GM18508 (cell line): ENCODE measurements around the gene BDH1.
"Not testable (repeated sequence)": the region's sequence is repeated elsewhere in the genome, so short reads cannot be mapped to it uniquely, and the experiment has no call there.

ENCODE experiments used
- ATAC-seq: cut with Tn5 transposase; IDR thresholded peaks from one replicate; pipeline ENCODE4 v1.9.1; 2021; ENCODE audit warnings: moderate number of reproducible peaks; ENCODE audit not compliant: insufficient read depth, unreplicated experiment

The BDH1 gene

DNA sequence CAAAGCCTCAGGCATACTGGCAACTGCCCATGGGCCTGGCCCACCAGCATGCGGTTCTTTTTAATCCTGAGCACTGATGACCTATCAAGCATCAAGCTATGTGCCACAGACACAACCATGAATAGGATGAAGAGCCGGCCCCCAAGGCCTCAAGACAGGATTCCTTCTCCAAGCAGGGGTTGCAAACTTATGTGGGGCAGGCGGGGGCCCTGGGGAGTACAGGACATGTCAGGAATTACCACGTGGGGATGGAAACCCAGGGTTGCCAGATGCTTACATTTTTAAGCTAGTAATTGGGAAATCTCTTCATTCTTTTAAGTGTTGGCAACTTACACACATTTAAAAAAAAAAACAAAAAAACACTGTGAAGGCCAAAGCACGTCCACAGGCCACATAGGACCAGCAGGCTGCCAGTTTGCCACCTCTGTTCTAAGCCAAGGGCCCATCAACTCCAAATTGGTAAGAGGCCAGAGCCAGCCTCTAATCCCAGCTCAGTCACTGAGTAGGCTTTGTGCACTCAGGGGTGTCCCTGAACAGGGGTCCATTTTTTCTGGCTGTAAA is 32.8 kb downstream of the BDH1 start:
- ATAC-seq: no peak

DNA sequence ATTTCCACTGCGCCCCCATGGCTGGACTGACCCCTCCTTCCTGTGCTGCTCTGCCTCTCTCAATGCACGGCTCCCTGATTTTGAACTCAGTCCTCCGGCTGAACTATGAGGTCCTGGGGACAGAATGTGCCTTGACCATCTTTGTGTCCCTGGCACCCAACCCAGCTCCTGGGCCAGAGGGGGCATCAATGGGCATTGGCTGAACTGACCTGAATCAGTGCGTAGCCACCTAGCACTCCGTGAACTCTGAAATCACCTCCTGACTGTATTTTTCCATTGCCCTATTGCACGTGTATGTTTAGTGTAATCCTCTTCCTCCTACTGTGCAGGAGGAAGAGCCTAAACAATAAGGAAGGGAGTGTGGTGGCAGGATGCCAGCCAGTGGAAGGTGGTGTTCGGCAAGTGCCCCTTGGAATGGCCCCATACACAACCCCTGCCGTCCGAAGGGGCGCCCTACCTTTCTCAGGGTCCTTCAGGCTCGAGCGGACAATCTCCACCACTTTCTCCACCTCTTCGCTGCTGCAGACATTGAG is 33.5 kb downstream of the BDH1 start:
- ATAC-seq: no peak

DNA sequence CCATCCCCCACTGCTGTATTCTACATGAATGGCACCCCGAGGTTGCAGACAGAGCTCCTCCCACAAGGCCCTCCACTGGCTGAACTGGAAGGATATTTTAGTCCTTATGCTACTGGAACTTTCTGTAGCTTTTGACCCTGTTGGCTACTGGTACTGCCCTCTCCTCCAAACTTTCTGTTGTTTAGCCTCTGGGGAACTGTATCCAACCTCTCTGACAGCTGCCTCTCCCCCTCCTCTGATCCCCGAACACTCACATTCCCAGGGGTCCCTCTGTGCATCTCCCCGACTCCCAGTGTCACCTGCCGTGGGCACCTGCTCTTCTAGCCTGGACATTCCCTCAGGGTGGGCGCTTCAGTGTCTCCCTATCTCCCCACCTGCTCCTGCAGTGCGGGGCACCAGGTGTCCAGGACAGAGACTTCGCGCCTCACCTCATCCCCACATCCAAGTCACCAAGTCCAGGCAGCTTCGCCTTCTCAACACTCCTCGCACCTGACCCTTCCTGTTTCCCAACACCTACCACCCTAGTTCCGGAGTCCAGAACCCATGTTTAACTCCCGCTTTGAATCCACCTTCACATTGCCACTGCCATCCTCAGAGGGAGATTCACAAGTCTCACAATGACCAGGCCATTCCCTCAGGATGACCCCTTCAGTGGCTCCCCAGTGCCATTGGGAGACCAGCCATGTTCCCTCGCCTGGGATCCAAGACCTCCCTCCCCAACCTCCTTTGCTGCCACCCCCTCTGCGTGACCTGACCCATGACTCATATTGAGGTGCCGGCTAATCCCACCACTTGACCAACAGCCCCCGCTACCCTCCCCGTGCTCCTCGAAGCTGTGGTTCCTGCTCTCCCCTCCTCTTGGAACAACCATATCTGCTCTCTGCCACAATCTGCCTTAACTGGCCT is 34.2 kb downstream of the BDH1 start:
- no peak for ATAC-seq

DNA sequence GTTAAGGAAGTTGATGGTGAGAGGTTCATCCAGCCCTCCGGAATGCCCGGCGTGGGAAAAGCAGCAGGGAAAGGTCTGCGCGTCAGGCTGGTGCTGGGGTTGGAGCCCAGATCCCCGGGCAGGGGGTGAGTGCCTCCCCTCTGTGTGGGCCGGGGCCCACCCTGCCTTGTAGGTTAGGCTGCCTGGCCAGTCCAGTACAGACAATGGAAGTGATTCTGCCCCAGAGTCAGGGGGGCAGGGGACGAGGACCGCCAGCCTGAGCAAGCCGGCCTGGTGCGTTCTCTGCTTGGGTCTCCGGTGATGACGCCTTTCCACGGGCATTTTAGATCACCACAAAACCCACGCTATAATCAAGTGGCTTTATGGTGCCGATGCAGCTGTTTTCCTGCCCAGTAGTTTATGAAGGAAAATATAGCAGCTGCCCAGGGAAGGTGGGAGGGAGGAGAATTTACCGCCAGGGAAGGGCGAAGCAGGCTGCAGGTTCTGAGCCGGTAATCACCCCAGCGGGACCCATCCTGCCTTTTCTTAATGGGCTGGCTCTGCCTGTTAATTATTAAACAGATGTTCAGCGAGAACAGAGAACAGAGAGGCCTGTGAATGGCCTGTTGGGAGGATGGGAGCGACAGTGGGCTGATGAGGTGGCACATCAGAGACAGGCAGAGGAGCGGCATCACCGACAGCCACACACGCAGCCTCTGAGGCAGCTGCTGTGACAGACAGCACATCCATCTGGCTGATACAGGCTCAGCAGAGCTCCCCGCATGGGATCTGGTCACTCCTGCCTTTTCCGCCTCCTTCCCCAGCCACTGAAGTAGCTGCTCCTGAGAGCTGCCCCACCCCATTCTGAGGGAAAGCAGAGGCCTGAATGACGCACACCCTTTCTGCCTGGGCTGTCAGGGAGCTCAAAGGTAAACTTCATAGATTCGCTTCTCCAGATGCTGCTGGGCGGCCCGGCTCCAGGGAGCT is 35.2 kb downstream of the BDH1 start:
- ATAC-seq: no peak

DNA sequence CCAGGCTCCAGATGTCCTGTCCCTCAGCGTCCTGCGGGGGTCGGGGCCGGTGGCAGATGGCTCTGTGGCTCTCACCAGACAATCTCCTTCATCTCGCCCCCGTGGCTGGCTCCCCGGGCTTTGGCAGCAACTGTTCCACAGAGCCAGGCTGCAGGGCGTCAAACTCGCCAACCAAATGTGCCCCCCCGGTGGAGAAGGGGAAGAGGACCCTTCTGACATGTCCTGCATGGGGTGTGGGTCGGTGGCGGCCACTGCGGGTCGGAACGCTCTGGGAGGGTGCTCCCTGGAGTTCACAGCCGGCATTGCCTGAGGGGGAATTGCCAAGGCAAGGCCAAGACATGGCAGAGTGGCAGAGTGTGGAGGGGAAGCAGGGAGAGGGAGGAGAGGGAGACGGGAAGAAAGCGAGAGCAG is 36.0 kb downstream of the BDH1 start:
- ATAC-seq: no peak

DNA sequence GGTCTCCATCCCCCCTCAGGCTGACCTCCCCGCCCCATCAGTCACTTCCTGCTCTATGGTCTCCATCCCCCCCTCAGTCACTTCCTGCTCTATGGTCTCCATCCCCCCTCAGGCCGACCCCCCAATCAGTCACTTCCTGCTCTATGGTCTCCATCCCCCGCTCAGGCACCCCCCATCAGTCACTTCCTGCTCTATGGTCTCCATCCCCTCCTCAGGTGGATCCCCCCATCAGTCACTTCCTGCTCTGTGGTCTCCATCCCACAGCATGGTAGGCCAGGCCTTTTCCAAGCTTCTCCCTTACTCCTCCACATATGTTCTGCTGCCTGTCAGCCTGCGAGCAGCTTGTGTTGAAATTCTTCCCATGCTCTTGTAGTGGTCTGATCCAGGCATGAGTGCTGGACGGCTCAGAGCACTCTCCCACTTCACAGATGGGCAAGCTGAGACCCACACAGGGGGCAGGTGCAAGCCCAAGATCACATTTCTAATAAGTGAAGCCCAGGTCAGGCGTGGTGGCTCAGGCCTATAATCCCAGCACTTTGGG is 36.8 kb downstream of the BDH1 start:
- no peak for ATAC-seq

DNA sequence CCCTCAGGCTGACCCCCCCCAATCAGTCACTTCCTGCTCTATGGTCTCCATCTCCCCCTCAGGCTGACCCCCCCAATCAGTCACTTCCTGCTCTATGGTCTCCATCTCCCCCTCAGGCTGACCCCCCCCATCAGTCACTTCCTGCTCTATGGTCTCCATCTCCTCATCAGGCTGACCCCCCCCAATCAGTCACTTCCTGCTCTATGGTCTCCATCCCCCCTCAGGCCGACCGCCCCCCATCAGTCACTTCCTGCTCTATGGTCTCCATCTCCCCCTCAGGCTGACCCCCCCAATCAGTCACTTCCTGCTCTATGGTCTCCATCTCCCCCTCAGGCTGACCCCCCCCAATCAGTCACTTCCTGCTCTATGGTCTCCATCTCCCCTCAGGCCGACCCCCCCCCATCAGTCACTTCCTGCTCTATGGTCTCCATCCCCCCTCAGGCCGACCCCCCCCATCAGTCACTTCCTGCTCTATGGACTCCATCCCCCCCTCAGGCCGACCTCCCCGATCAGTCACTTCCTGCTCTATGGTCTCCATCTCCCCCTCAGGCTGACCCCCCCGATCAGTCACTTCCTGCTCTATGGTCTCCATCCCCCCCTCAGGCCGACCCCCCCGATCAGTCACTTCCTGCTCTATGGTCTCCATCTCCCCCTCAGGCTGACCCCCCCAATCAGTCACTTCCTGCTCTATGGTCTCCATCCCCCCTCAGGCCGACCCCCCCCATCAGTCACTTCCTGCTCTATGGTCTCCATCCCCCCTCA is 37.7 kb downstream of the BDH1 start:
- not testable (repeated sequence) for ATAC-seq

DNA sequence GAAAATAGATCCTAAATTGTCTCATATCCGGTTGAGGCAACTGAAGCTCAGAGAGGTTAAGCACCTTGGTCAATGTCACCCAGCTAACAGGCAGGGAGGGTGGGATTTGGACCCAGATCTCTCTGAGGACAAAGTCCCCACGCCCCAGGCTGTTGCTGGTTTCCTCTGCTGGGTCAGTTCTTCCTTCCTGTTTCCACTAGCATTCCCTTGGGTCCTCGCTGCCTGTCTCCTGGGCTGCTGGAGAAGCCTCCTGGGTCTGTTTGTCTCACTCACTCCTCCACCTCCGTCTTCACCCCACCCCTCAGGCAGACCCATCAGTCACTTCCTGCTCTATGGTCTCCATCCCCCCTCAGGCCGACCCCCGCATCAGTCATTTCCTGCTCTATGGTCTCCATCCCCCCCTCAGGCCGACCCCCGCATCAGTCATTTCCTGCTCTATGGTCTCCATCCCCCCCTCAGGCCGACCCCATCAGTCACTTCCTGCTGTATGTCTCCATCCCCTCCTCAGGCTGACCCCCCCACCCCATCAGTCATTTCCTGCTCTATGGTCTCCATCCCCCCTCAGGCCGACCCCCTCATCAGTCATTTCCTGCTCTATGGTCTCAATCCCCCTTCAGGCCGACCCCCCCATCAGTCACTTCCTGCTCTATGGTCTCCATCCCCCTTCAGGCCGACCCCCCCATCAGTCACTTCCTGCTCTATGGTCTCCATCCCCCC is 38.7 kb downstream of the BDH1 start:
- ATAC-seq: not testable (repeated sequence)

DNA sequence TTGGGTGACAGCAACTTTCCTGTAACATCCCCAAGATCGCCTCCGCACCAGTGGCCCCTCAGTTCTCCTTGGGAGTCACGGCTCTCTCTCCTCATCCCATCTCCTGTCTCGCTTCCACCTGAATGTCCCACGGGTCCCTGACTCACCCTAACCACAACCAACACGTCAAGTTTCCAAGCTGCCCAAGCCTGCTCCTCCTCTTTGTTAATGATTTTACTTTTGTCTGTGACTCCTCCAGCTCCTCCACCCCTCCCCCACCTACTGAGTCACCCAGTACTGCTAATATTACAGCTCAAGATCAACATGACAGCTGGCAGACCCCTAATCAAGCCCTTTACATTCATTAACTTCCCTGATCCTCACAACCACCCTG is 39.3 kb downstream of the BDH1 start:
- no peak for ATAC-seq

DNA sequence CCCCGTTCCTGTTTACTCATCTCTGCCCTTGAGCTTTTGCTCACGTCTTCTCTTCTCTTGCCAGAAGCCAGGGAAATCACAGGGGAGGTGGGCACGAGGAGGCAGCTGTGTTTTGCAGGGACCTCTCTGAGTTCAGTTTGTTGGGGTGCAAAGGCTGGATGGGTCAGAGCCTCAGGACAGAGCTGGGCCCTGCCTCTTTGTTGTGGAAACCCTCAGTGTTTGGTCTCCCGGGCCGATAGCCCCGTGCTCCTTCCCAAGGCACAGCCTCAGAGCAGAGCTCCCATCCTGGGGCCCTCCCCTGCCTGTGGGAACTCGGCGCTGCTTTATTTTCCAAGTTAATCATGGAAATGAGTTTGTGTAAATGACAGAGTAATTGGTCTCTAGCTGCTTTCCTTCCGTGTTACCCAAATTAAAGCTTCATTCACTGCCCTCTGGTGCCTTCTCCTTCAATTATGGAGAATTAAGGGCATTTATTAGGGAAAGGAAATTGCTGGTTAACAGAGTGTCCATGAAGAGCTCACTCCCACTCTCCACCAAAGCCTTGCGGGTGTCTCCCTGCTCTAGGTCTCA is 40.9 kb downstream of the BDH1 start:
- ATAC-seq: no peak

DNA sequence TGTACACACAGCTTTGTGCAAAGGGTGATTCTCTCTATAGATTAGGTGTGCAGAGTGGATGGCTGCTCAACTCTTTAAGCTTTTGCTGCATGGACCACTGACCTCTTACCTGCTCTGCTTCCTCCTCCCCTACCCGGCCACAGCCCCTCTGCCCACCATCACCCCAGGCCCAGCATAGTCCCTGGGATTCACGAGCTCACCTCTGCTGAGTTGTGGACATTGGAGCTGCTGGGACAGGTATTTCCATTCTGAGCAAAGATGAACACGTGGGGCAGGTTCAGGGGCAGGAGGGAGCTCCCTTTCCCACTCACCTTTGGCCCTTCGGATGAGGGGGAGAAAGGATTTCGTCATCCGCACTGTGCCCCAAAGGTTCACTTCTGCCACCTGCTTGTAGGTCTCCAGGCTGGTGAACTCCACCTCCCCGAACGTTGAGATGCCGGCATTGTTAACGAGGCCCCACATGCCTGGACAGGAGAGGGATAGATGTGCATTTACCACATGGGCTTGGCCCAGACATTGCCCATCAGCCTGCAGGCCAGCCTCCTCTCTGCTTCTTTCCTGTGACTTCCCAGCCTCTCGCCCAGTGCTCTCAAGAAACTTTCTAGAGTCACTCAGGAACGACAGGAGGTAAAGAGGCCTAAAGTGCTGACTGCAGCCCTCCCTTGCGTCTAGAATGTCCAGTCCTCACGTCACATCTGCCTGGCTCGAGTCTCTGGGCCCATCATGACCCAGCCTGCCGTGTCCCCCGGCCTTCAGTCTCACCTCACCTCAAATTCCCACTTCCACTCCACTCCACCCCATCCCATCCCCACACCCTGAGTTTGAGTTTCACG is 41.6 kb downstream of the BDH1 start:
- no peak for ATAC-seq

DNA sequence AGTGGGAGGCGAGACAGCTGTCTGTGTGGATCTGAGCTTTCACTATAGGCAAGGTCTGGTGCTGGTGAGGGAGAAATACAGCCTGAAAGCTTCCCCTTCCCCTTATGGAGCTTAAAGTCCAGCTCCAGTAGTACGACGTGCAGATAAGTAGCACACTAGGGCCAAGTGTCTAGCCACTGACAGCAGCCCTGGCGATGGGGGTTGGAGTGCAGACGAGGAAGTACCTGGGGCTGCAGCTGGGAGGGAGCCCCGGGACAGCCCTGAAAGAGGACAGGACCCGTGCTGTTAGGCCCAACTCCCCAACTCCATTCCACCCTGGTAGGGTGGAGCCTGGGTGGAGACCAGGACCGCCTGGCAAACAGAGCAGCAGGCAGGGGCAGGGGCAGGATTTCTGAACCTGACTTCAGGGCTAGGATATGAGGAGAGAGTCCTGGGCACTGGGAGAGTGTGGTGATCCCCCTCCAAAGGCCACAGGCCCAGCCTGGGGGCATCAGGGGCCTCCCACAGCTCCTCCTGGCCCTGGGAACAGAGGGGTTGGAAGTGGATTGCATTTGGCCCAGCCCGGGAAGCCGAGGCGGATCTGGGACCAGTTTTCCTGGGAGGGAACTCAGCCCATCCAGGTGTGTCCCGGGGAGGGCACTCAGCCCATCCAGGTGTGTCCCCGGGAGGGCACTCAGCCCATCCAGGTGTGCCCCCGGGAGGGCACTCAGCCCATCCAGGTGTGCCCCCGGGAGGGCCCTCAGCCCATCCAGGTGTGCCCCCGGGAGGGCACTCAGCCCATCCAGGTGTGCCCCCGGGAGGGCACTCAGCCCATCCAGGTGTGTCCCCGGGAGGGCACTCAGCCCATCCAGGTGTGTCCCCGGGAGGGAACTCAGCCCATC is 42.8 kb downstream of the BDH1 start:
- ATAC-seq: no peak

DNA sequence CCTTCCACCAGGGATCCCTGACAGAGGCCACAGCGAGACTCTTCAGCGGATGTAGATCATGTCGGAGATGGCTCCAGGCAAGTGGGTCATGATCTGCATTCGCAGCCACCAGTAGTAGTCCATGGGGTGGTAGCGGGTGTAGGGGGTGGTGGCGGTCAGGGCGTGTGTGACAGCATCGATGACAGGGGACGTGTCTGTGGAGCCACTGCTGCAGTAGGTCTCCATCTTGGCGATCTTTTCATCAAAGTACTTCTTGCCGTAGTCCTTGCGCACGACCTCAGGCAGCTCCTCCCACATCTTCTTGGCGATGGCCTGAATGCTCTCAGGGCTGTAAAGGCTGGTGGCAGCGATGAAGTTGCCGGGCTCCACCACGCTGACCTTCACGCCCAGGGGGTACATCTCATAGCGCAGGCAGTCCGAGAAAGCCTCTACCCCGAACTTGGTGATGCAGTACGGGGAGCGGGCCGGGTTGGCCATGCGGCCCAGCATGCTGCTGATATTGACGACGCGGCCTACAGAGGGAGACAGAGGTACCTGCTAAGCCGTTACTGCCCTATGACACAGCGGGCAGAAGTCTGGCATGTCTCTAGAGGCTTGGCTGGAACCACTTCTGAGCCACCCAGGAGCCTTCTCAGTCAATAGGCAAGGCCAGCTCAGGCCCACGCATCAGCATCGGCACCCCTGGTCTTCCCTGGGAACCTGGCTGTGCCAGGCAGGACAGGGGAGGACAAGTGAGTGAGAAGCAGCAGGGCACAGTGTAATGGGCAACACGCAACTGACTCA is 43.7 kb downstream of the BDH1 start:
- ATAC-seq: no peak

DNA sequence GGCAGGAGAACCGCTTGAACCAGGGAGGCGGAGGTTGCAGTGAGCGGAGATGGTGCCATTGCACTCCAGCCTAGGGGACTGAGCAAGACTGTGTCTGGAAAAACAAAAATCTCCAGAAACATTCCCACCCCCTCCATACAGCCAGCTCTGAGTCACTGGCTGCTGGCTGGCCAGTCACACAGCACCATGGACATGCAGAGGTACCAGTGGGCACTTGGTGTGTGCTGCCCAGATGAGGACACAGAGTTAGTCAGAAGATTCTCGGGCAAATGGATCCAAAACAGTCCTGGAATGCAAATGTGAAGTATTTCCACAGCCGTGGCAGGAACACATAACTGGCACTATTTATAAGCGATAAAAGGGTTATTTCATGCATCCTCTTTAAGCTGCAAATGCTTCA is 44.6 kb downstream of the BDH1 start:
- no peak for ATAC-seq

DNA sequence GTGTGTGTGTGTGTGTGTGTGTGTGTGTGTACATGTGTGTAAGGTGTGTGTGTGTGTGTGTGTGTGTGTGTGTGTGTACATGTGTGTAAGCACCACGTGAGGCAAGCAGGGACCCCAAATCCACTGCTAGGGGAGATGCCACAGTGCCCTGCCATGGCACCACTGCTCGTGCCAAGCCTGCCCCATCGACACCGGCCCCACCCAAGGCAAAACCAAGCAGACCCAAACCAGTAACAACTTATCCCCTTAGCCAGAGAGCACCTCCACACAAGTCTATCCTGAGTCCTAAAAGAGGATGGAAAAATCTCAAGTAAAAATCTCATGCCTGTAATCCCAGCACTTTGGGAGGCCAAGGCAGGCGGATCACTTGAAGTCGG is 45.1 kb downstream of the BDH1 start:
- no peak for ATAC-seq
